Left renal cortex interstitium (tissue), 4 donors: Measurements from ENCODE around the gene EHF. TPM values are rescaled to one million over a fixed set of nuclear protein-coding genes. Genes with fewer than 3 reads are reported as not detected.

ENCODE experiments used
- DNase-seq, 4 donors: peaks; one replicate each; pipeline ENCODE4 v3.0.0-alpha.2; 2013; ENCODE audit warnings: low read depth in 4 of 4, low spot score in 2 of 4, missing footprints in 1 of 4
- polyA plus RNA-seq, 4 donors: library from polyadenylated mRNA; unstranded; fragments of 120-200 nt; gene quantifications; one replicate each; pipeline ENCODE4 v1.2.1, GENCODE V29; 2013; ENCODE audit not compliant: insufficient read length in 4 of 4

EHF gene
- polyA plus RNA-seq, 4 donors = 17.8 to 34.5 (median 24.7) TPM

- DNase-seq = no peak
These were observed 86.6 kb downstream of the EHF start for GRCh38 chr11:34707462-34707840.

Other genes with a start within 250 kb of the EHF start
- 100 to 1,000 TPM; 155 to 187 (median 164) TPM for gene CAT, start 182.2 kb upstream of the EHF start, polyA plus RNA-seq
- 10 to 100 TPM; 53.8 to 87.5 (median 74.9) TPM for gene ELF5, start 107.3 kb upstream of the EHF start, polyA plus RNA-seq